Measurements from ENCODE around the gene CLINT1. TPM values are rescaled to one million over a fixed set of nuclear protein-coding genes. Genes with fewer than 3 reads are reported as not detected.

Gene CLINT1
- total and polyA plus RNA-seq, 2 experiments from 2014 or later: 56.2 to 56.7 TPM

- H3K27me3 ChIP-seq: no peaks in the 10 kb centered on the region
- H3K4me1 ChIP-seq (ENCODE audit: low read depth): no peaks in the 10 kb centered on the region
- no peak for DNase-seq (ENCODE audit: low read depth in 1 of 2, low spot score in 1 of 2)
- TF ChIP-seq CTCF (IDR thresholded peaks at IDR 0.05; ENCODE audit: low read depth, low read length): no peak
- H3K36me3 ChIP-seq: no peaks in the 10 kb centered on the region
- no peak overlapping the region for H3K27ac ChIP-seq
- H3K4me3 ChIP-seq: no peak overlapping the region
- no peaks in the 10 kb centered on the region for H3K9me3 ChIP-seq (ENCODE audit: low read depth)
These were observed 12.9 kb downstream of the CLINT1 start for GRCh38 chr5:157845914-157846598.

- no peaks in the 10 kb centered on the region for H3K27me3 ChIP-seq
- no peaks in the 10 kb centered on the region for H3K4me1 ChIP-seq (ENCODE audit: low read depth)
- no peak overlapping the region for H3K27ac ChIP-seq
- no peak overlapping the region for H3K4me3 ChIP-seq
- no peaks in the 10 kb centered on the region for H3K9me3 ChIP-seq (ENCODE audit: low read depth)
- DNase-seq (ENCODE audit: low read depth in 1 of 2, low spot score in 1 of 2): no peak
- H3K36me3 ChIP-seq: no peaks in the 10 kb centered on the region
- no peak for TF ChIP-seq CTCF (IDR thresholded peaks at IDR 0.05; ENCODE audit: low read depth, low read length)
These were observed 16.2 kb downstream of the CLINT1 start for GRCh38 chr5:157842787-157843186.

- Histone ChIP-seq H3K9me3 (ENCODE audit: low read depth) (no peaks in the 10 kb centered on the region), H3K4me3 (no peak overlapping the region), H3K36me3 (no peaks in the 10 kb centered on the region), H3K27ac (no peak overlapping the region), H3K4me1 (ENCODE audit: low read depth) (no peaks in the 10 kb centered on the region), H3K27me3 (no peaks in the 10 kb centered on the region)
- no peak for TF ChIP-seq CTCF (IDR thresholded peaks at IDR 0.05; ENCODE audit: low read depth, low read length)
- DNase-seq (ENCODE audit: low read depth in 1 of 2, low spot score in 1 of 2): no peak
These were observed 16.8 kb downstream of the CLINT1 start for GRCh38 chr5:157842185-157842584.

- no peaks in the 10 kb centered on the region for H3K36me3 ChIP-seq
These were observed 19.7 kb downstream of the CLINT1 start for GRCh38 chr5:157839157-157839795.

GRCh38 chr5:157836121-157836753 is 22.7 kb downstream of the CLINT1 start:
- TF ChIP-seq CTCF (IDR thresholded peaks at IDR 0.05; ENCODE audit: low read depth, low read length): no peak
- H3K27ac ChIP-seq: no peak overlapping the region
- H3K9me3 ChIP-seq (ENCODE audit: low read depth): no peaks in the 10 kb centered on the region
- no peak for DNase-seq (ENCODE audit: low read depth in 1 of 2, low spot score in 1 of 2)
- no peak overlapping the region for H3K4me3 ChIP-seq
- H3K4me1 ChIP-seq (ENCODE audit: low read depth): no peaks in the 10 kb centered on the region
- no peaks in the 10 kb centered on the region for H3K27me3 ChIP-seq
- no peaks in the 10 kb centered on the region for H3K36me3 ChIP-seq

More at GRCh38 chr5:157839157-157839795, 19.7 kb downstream of the CLINT1 start:
- no peak for TF ChIP-seq CTCF (IDR thresholded peaks at IDR 0.05; ENCODE audit: low read depth, low read length)
- H3K4me3 ChIP-seq: no peak overlapping the region
- no peaks in the 10 kb centered on the region for H3K9me3 ChIP-seq (ENCODE audit: low read depth)
- no peak overlapping the region for H3K27ac ChIP-seq
- no peak for DNase-seq (ENCODE audit: low read depth in 1 of 2, low spot score in 1 of 2)
- H3K27me3 ChIP-seq: no peaks in the 10 kb centered on the region
- H3K4me1 ChIP-seq (ENCODE audit: low read depth): no peaks in the 10 kb centered on the region
